ENCODE results near the gene HMGXB4. TPM values are rescaled to one million over a fixed set of nuclear protein-coding genes. Genes with fewer than 3 reads are reported as not detected.

The HMGXB4 gene
- total and polyA plus RNA-seq, 2 experiments from 2014 or later, result 34.7 to 64.9 TPM

DNA sequence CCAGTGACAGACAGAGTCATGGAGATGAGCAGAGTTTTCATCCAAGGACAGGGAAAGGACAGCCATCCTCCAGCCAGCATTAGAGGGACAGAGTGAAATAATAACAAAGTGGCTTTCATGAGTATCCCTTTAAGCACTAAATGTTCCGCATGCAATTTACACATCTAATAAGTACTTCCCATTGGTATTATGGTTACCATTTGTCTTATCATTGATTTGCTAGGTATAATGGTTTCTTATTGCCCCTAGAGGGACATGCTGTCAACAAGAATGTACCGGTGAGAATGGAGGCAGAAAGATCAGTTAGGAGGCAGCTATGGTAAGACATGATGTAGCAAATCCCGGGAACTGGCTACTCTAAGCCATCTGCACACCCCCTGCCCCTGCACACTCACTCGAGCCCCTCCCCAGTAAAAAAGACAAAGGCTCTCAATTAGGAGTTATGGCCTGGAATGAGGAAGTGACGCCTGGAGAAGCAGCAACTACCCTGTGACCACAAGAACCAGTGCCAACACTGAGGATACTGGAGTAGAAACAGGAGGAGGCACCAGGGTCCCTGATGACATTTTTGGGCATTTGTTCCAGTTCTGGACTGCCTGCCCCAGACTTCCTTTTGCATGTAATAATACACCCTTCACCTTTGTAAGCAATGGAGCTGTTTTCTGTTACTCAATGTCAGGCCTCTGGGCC lies 30.2 kb upstream of the HMGXB4 start (continued):
- no peak for TF ChIP-seq NANOG (IDR thresholded peaks at IDR 0.05; ENCODE audit: borderline replicate concordance)
- no peak for TF ChIP-seq CREB1 (CRISPR knock-in tag; IDR thresholded peaks at IDR 0.05; ENCODE audit: low read depth)
- TF ChIP-seq STAT1 (IDR thresholded peaks at IDR 0.05; ENCODE audit: unreplicated experiment), result no peak
- TF ChIP-seq EZH2 (IDR thresholded peaks at IDR 0.05; ENCODE audit: low read depth, unreplicated experiment), result no peak
- TF ChIP-seq, protein P1, sequence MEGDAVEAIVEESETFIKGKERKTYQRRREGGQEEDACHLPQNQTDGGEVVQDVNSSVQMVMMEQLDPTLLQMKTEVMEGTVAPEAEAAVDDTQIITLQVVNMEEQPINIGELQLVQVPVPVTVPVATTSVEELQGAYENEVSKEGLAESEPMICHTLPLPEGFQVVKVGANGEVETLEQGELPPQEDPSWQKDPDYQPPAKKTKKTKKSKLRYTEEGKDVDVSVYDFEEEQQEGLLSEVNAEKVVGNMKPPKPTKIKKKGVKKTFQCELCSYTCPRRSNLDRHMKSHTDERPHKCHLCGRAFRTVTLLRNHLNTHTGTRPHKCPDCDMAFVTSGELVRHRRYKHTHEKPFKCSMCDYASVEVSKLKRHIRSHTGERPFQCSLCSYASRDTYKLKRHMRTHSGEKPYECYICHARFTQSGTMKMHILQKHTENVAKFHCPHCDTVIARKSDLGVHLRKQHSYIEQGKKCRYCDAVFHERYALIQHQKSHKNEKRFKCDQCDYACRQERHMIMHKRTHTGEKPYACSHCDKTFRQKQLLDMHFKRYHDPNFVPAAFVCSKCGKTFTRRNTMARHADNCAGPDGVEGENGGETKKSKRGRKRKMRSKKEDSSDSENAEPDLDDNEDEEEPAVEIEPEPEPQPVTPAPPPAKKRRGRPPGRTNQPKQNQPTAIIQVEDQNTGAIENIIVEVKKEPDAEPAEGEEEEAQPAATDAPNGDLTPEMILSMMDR (conservative IDR thresholded peaks at IDR 0.05; ENCODE audit: low read depth in 2 of 2), result no peak
- no peak for TF ChIP-seq ZNF114 (CRISPR knock-in tag; IDR thresholded peaks at IDR 0.05)
- TF ChIP-seq JUNB (IDR thresholded peaks at IDR 0.05; ENCODE audit: unreplicated experiment), result no peak

DNA sequence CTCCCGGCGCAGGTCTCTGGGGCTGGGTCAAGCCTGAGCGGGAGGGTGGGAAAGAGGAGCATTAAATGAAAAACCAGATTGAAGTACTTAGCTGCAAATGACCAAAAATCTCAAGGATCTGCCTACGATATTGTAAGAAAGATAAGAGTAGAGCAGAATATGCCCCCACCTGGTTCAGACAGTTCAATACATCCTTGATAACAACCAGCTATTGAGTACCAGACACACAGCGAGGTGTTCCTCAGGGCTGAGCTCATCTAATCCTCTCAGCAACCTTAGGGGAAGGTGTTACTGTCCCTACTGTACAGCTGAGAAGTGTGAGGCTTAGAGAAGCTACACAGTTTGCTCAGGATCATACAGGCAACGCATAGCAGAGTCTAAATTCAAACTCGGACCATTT lies 27.4 kb upstream of the HMGXB4 start:
- no peaks in the 10 kb centered on the region for H3K9me2 ChIP-seq (ENCODE audit: insufficient read depth)
- H4K20me1 ChIP-seq (replicated peaks; ENCODE audit: insufficient read depth), result no peaks in the 10 kb centered on the region
- no peaks in the 10 kb centered on the region; the same call in 2 of the 3 replicates for H3K36me3 Mint-ChIP-seq (ENCODE audit: low read depth)
- no peak overlapping the region for H3K27ac ChIP-seq (ENCODE audit: low read depth)
- no peak overlapping the region for H3K4me3 ChIP-seq
- H3K27ac Mint-ChIP-seq, result no peak overlapping the region
- ATAC-seq (no peak), DNase-seq (ENCODE audit: low spot score) (no peak)
- peaks cover 27% of the 10 kb centered on the region; the same call in 2 of the 3 replicates for H3K4me1 Mint-ChIP-seq
- no peak overlapping the region for H3K4me2 ChIP-seq
- no peaks in the 10 kb centered on the region for H3K9me3 Mint-ChIP-seq
- H3K27me3 Mint-ChIP-seq (ENCODE audit: insufficient read depth, low read depth, poor library complexity), result peaks cover 11% of the 10 kb centered on the region
- no peaks in the 10 kb centered on the region for H3K36me3 ChIP-seq (ENCODE audit: insufficient read depth)
- H3K4me3 Mint-ChIP-seq, result no peak overlapping the region
- H3K27me3 ChIP-seq (ENCODE audit: insufficient read depth), result no peaks in the 10 kb centered on the region
- no peak overlapping the region for H2AFZ ChIP-seq
- H3K79me2 ChIP-seq (replicated peaks; ENCODE audit: insufficient read depth), result no peaks in the 10 kb centered on the region
- no peak for TF ChIP-seq ZNF114 (CRISPR knock-in tag; IDR thresholded peaks at IDR 0.05)
- peaks cover 6% of the 10 kb centered on the region for H3K4me1 ChIP-seq (ENCODE audit: insufficient read depth)
- H3F3A ChIP-seq (replicated peaks; ENCODE audit: low read depth), result no peaks in the 10 kb centered on the region

DNA sequence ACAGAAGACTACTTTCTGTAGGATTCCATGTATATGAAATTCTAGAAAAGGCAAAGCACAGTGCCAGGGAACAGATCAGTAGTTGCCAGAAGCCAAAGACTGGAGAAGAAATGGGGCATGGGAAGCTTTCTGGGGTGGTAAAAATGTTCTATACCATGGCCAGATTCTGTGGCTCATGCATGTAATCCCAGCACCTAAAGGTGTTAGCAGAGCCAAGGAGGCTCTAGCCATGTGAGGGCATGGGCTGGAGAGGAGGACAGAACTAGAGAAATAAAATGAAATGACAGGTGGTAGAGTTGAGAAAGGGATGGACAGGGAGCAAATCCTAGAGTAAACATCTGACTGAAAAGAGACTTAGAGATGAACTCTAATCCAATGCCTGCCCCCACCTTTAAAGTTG lies 26.9 kb upstream of the HMGXB4 start:
- no peaks in the 10 kb centered on the region; the same call in 2 of the 3 replicates for H3K36me3 Mint-ChIP-seq (ENCODE audit: low read depth)
- Histone ChIP-seq H3F3A (replicated peaks; ENCODE audit: low read depth) (no peaks in the 10 kb centered on the region), H2AFZ (peak overlapping the region; percentile 43; the same call in 1 of the 2 replicates), H3K4me3 (no peak overlapping the region), H3K79me2 (replicated peaks; ENCODE audit: insufficient read depth) (no peaks in the 10 kb centered on the region), H3K36me3 (ENCODE audit: insufficient read depth) (no peaks in the 10 kb centered on the region), H3K4me2 (no peak overlapping the region), H3K4me1 (ENCODE audit: insufficient read depth) (peaks cover 6% of the 10 kb centered on the region), H3K9me2 (ENCODE audit: insufficient read depth) (no peaks in the 10 kb centered on the region), H4K20me1 (replicated peaks; ENCODE audit: insufficient read depth) (no peaks in the 10 kb centered on the region), H3K27ac (ENCODE audit: low read depth) (no peak overlapping the region), H3K27me3 (ENCODE audit: insufficient read depth) (no peaks in the 10 kb centered on the region)
- TF ChIP-seq, protein P2, sequence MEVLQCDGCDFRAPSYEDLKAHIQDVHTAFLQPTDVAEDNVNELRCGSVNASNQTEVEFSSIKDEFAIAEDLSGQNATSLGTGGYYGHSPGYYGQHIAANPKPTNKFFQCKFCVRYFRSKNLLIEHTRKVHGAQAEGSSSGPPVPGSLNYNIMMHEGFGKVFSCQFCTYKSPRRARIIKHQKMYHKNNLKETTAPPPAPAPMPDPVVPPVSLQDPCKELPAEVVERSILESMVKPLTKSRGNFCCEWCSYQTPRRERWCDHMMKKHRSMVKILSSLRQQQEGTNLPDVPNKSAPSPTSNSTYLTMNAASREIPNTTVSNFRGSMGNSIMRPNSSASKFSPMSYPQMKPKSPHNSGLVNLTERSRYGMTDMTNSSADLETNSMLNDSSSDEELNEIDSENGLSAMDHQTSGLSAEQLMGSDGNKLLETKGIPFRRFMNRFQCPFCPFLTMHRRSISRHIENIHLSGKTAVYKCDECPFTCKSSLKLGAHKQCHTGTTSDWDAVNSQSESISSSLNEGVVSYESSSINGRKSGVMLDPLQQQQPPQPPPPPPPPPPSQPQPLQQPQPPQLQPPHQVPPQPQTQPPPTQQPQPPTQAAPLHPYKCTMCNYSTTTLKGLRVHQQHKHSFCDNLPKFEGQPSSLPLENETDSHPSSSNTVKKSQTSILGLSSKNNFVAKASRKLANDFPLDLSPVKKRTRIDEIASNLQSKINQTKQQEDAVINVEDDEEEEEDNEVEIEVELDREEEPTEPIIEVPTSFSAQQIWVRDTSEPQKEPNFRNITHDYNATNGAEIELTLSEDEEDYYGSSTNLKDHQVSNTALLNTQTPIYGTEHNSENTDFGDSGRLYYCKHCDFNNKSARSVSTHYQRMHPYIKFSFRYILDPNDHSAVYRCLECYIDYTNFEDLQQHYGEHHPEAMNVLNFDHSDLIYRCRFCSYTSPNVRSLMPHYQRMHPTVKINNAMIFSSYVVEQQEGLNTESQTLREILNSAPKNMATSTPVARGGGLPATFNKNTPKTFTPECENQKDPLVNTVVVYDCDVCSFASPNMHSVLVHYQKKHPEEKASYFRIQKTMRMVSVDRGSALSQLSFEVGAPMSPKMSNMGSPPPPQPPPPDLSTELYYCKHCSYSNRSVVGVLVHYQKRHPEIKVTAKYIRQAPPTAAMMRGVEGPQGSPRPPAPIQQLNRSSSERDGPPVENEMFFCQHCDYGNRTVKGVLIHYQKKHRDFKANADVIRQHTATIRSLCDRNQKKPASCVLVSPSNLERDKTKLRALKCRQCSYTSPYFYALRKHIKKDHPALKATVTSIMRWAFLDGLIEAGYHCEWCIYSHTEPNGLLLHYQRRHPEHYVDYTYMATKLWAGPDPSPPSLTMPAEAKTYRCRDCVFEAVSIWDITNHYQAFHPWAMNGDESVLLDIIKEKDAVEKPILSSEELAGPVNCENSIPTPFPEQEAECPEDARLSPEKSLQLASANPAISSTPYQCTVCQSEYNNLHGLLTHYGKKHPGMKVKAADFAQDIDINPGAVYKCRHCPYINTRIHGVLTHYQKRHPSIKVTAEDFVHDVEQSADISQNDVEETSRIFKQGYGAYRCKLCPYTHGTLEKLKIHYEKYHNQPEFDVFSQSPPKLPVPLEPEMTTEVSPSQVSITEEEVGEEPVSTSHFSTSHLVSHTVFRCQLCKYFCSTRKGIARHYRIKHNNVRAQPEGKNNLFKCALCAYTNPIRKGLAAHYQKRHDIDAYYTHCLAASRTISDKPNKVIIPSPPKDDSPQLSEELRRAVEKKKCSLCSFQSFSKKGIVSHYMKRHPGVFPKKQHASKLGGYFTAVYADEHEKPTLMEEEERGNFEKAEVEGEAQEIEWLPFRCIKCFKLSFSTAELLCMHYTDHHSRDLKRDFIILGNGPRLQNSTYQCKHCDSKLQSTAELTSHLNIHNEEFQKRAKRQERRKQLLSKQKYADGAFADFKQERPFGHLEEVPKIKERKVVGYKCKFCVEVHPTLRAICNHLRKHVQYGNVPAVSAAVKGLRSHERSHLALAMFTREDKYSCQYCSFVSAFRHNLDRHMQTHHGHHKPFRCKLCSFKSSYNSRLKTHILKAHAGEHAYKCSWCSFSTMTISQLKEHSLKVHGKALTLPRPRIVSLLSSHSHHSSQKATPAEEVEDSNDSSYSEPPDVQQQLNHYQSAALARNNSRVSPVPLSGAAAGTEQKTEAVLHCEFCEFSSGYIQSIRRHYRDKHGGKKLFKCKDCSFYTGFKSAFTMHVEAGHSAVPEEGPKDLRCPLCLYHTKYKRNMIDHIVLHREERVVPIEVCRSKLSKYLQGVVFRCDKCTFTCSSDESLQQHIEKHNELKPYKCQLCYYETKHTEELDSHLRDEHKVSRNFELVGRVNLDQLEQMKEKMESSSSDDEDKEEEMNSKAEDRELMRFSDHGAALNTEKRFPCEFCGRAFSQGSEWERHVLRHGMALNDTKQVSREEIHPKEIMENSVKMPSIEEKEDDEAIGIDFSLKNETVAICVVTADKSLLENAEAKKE (CRISPR knock-in tag; IDR thresholded peaks at IDR 0.05), result no peak
- TF ChIP-seq ZNF114 (CRISPR knock-in tag; IDR thresholded peaks at IDR 0.05) (no peak), EZH2phosphoT487 (IDR thresholded peaks at IDR 0.05; ENCODE audit: unreplicated experiment) (no peak), STAT1 (IDR thresholded peaks at IDR 0.05; ENCODE audit: unreplicated experiment) (no peak)
- TF ChIP-seq, protein P3, sequence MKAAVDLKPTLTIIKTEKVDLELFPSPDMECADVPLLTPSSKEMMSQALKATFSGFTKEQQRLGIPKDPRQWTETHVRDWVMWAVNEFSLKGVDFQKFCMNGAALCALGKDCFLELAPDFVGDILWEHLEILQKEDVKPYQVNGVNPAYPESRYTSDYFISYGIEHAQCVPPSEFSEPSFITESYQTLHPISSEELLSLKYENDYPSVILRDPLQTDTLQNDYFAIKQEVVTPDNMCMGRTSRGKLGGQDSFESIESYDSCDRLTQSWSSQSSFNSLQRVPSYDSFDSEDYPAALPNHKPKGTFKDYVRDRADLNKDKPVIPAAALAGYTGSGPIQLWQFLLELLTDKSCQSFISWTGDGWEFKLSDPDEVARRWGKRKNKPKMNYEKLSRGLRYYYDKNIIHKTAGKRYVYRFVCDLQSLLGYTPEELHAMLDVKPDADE (IDR thresholded peaks at IDR 0.05), result no peak
- DNase-seq (ENCODE audit: low spot score), result no peak
- H3K4me3 Mint-ChIP-seq, result no peak overlapping the region
- H3K9me3 Mint-ChIP-seq, result no peaks in the 10 kb centered on the region
- ATAC-seq, result no peak
- no peak overlapping the region for H3K27ac Mint-ChIP-seq
- peaks cover 11% of the 10 kb centered on the region for H3K27me3 Mint-ChIP-seq (ENCODE audit: insufficient read depth, low read depth, poor library complexity)
- peaks cover 27% of the 10 kb centered on the region; the same call in 2 of the 3 replicates for H3K4me1 Mint-ChIP-seq
